Muscle of leg (tissue), 11 donors: Measurements from ENCODE around the gene MAD1L1. TPM values are rescaled to one million over a fixed set of nuclear protein-coding genes. Genes with fewer than 3 reads are reported as not detected.

Experiments
- DNase-seq: peaks from one replicate; pipeline ENCODE4 v3.0.0; 2013
- H3K27ac ChIP-seq: one replicate; pipeline ENCODE4 v1.5.1; 2013; ENCODE audit warnings: mild to moderate bottlenecking, low read length, control low read depth
- H3K27me3 ChIP-seq: one replicate; pipeline ENCODE4 v1.6.1; 2013; ENCODE audit warnings: low read length; ENCODE audit not compliant: control insufficient read depth, insufficient read depth
- H3K36me3 ChIP-seq: one replicate; pipeline ENCODE4 v1.6.1; 2013; ENCODE audit warnings: low read length; ENCODE audit not compliant: control insufficient read depth, insufficient read depth
- H3K4me1 ChIP-seq: one replicate; pipeline ENCODE4 v1.6.1; 2013; ENCODE audit warnings: low read length; ENCODE audit not compliant: control insufficient read depth, insufficient read depth
- H3K4me3 ChIP-seq: one replicate; pipeline ENCODE4 v1.5.1; 2013; ENCODE audit warnings: low read length, control low read depth
- H3K9me3 ChIP-seq: replicated peaks from 2 replicates; pipeline ENCODE4 v1.6.1; 2013; ENCODE audit warnings: low read depth, low read length; ENCODE audit not compliant: control insufficient read depth
- WGBS: methylation state at CpG from one replicate; pipeline ENCODE4 v1.1.5; 2013; ENCODE audit warnings: missing lambda C conversion rate; ENCODE audit not compliant: insufficient coverage; 5-methylcytosine and 5-hydroxymethylcytosine counted together
- polyA plus RNA-seq, 8 donors: library from polyadenylated mRNA; unstranded; fragments of 120-200 nt; gene quantifications; one replicate each; pipeline versions ENCODE4 v1.2.1 to v1.2.3, GENCODE V29; 2013; ENCODE audit warnings: inconsistent platforms in 1 of 8, low replicate concordance in 1 of 8; ENCODE audit not compliant: insufficient read length in 8 of 8, insufficient read depth in 1 of 8
- total RNA-seq: library from RNA; stranded (reverse); fragments of 120-200 nt; gene quantifications from one replicate; pipeline ENCODE4 v1.2.4, GENCODE V29; 2013

The MAD1L1 gene
- total and polyA plus RNA-seq, 9 donors: 19.1 to 38.7 (median 21.8) TPM

- WGBS: 79% methylated on average over 21 of the region's 29 CpGs
- Histone ChIP-seq H3K4me1 (peaks cover 34% of the 10 kb centered on the region), H3K9me3 (no peaks in the 10 kb centered on the region), H3K4me3 (no peak overlapping the region), H3K27ac (no peak overlapping the region), H3K27me3 (no peaks in the 10 kb centered on the region), H3K36me3 (peaks cover 27% of the 10 kb centered on the region)
- peak; percentile 51 for DNase-seq
These were observed 82.9 kb downstream of the MAD1L1 start for GRCh38 chr7:2149672-2150444.

GRCh38 chr7:2148814-2149213 is 83.9 kb downstream of the MAD1L1 start:
- Histone ChIP-seq H3K36me3 (peaks cover 27% of the 10 kb centered on the region), H3K4me3 (no peak overlapping the region), H3K9me3 (no peaks in the 10 kb centered on the region), H3K27ac (no peak overlapping the region), H3K4me1 (peaks cover 44% of the 10 kb centered on the region), H3K27me3 (no peaks in the 10 kb centered on the region)
- no peak for DNase-seq
- 92% methylated on average over 5 of the region's 7 CpGs for WGBS

- Histone ChIP-seq H3K27ac (no peak overlapping the region), H3K36me3 (peaks cover 33% of the 10 kb centered on the region), H3K27me3 (no peaks in the 10 kb centered on the region), H3K4me1 (peaks cover 46% of the 10 kb centered on the region), H3K4me3 (no peak overlapping the region), H3K9me3 (peaks cover 2% of the 10 kb centered on the region)
- no peak for DNase-seq
- 80% methylated on average over 9 of the region's 11 CpGs for WGBS
These were observed 84.6 kb downstream of the MAD1L1 start for GRCh38 chr7:2148189-2148588.

- H3K9me3 ChIP-seq: peaks cover 2% of the 10 kb centered on the region
- 86% methylated on average over 32 of the region's 35 CpGs for WGBS
- no peaks in the 10 kb centered on the region for H3K27me3 ChIP-seq
- H3K36me3 ChIP-seq: peaks cover 37% of the 10 kb centered on the region
- H3K27ac ChIP-seq: no peak overlapping the region
- DNase-seq: no peak
- H3K4me1 ChIP-seq: peaks cover 49% of the 10 kb centered on the region
- no peak overlapping the region for H3K4me3 ChIP-seq
These were observed 85.9 kb downstream of the MAD1L1 start for GRCh38 chr7:2146676-2147472.

- peaks cover 2% of the 10 kb centered on the region for H3K9me3 ChIP-seq
- peaks cover 37% of the 10 kb centered on the region for H3K36me3 ChIP-seq
- peaks cover 45% of the 10 kb centered on the region for H3K4me1 ChIP-seq
- no peak for DNase-seq
- H3K27ac ChIP-seq: no peak overlapping the region
- 95% methylated on average over 42 of the region's 42 CpGs for WGBS
- H3K4me3 ChIP-seq: no peak overlapping the region
- no peaks in the 10 kb centered on the region for H3K27me3 ChIP-seq
These were observed 86.7 kb downstream of the MAD1L1 start for GRCh38 chr7:2145835-2146580.

- no peak overlapping the region for H3K27ac ChIP-seq
- peaks cover 2% of the 10 kb centered on the region for H3K9me3 ChIP-seq
- no peak for DNase-seq
- peaks cover 39% of the 10 kb centered on the region for H3K4me1 ChIP-seq
- WGBS: 91% methylated on average over 15 of the region's 15 CpGs
- no peaks in the 10 kb centered on the region for H3K27me3 ChIP-seq
- no peak overlapping the region for H3K4me3 ChIP-seq
- peaks cover 37% of the 10 kb centered on the region for H3K36me3 ChIP-seq
These were observed 87.8 kb downstream of the MAD1L1 start for GRCh38 chr7:2144926-2145325.

GRCh38 chr7:2143981-2144595 is 88.7 kb downstream of the MAD1L1 start:
- DNase-seq: peak; percentile 81
- Histone ChIP-seq H3K9me3 (peaks cover 2% of the 10 kb centered on the region), H3K27me3 (no peaks in the 10 kb centered on the region), H3K4me3 (no peak overlapping the region), H3K27ac (no peak overlapping the region), H3K36me3 (peaks cover 37% of the 10 kb centered on the region), H3K4me1 (peaks cover 39% of the 10 kb centered on the region)
- 36% methylated on average over 25 of the region's 25 CpGs for WGBS

GRCh38 chr7:2143450-2143849 is 89.3 kb downstream of the MAD1L1 start:
- Histone ChIP-seq H3K9me3 (peaks cover 2% of the 10 kb centered on the region), H3K27ac (no peak overlapping the region), H3K36me3 (peaks cover 37% of the 10 kb centered on the region), H3K27me3 (no peaks in the 10 kb centered on the region), H3K4me1 (peaks cover 43% of the 10 kb centered on the region), H3K4me3 (no peak overlapping the region)
- no peak for DNase-seq
- 71% methylated on average over 7 of the region's 7 CpGs for WGBS

- no peak for DNase-seq
- peaks cover 50% of the 10 kb centered on the region for H3K4me1 ChIP-seq
- peaks cover 34% of the 10 kb centered on the region for H3K36me3 ChIP-seq
- H3K27ac ChIP-seq: no peak overlapping the region
- 90% methylated on average over 18 of the region's 20 CpGs for WGBS
- H3K9me3 ChIP-seq: peaks cover 2% of the 10 kb centered on the region
- H3K4me3 ChIP-seq: no peak overlapping the region
- no peaks in the 10 kb centered on the region for H3K27me3 ChIP-seq
These were observed 90.4 kb downstream of the MAD1L1 start for GRCh38 chr7:2142386-2142785.
